T-helper 1 cell treated with Interleukin-12 subunit alpha and Interleukin-12 subunit beta and Interleukin-4 antibody, amounts not matched to agents 30 ng/mL and 1 ng/mL, for 36 hours (primary cell): ENCODE measurements around the gene SLC35F5. TPM values are rescaled to one million over a fixed set of nuclear protein-coding genes. Genes with fewer than 3 reads are reported as not detected.
"Not testable (repeated sequence)": the region's sequence is repeated elsewhere in the genome, so short reads cannot be mapped to it uniquely, and the experiment has no call there.

ENCODE experiments used
- intact Hi-C: fragments of 100-400 bp; cut with micrococcal nuclease; formaldehyde crosslinking; loops from one replicate; pipeline ENCODE4 v1.15.1; 2024
- total RNA-seq: library from RNA; stranded (reverse); gene quantifications from 2 replicates; pipeline ENCODE4 v1.2.3, GENCODE V29; 2022

The SLC35F5 gene
- total RNA-seq, 1 donor from 2014 or later: 20.5 TPM

- intact Hi-C loops: not testable (repeated sequence)
These were observed 58.2 kb downstream of the SLC35F5 start for GRCh38 chr2:113698251-113698650.

GRCh38 chr2:113697516-113697915, 58.9 kb downstream of the SLC35F5 start:
- intact Hi-C loops: no loop called here

GRCh38 chr2:113694438-113694837, 62.0 kb downstream of the SLC35F5 start:
- intact Hi-C loops: loop anchor here (5.0 kb wide), 3 partner anchors 92 to 522 kb away; partner anchors contain the start of gene PSD4

GRCh38 chr2:113692698-113693428, 63.6 kb downstream of the SLC35F5 start:
- intact Hi-C loops: loop anchor here (1.0 to 5.0 kb wide), 4 partner anchors 63 to 521 kb away; partner anchors contain the start of genes PSD4 and SLC35F5

- intact Hi-C loops: loop anchor here (5.0 kb wide), 3 partner anchors 89 to 519 kb away; partner anchors contain the start of gene PSD4
These were observed 65.6 kb downstream of the SLC35F5 start for GRCh38 chr2:113690871-113691270.

- intact Hi-C loops: no loop called here
These were observed 69.9 kb downstream of the SLC35F5 start for GRCh38 chr2:113686537-113686936.

GRCh38 chr2:113685471-113685870, 71.0 kb downstream of the SLC35F5 start:
- intact Hi-C loops: no loop called here

- intact Hi-C loops: no loop called here
These were observed 77.0 kb downstream of the SLC35F5 start for GRCh38 chr2:113679457-113679856.

- intact Hi-C loops: no loop called here
These were observed 79.1 kb downstream of the SLC35F5 start for GRCh38 chr2:113677330-113677729.

- intact Hi-C loops: no loop called here
These were observed 79.7 kb downstream of the SLC35F5 start for GRCh38 chr2:113676623-113677266.

GRCh38 chr2:113675875-113676274, 80.6 kb downstream of the SLC35F5 start:
- intact Hi-C loops: no loop called here

GRCh38 chr2:113672326-113672932, 84.0 kb downstream of the SLC35F5 start:
- intact Hi-C loops: no loop called here

GRCh38 chr2:113669013-113669412, 87.4 kb downstream of the SLC35F5 start:
- intact Hi-C loops: not testable (repeated sequence)

- intact Hi-C loops: not testable (repeated sequence)
These were observed 91.5 kb downstream of the SLC35F5 start for GRCh38 chr2:113664761-113665533.

- intact Hi-C loops: not testable (repeated sequence)
These were observed 93.0 kb downstream of the SLC35F5 start for GRCh38 chr2:113663285-113664060.

Other genes with a start within 250 kb of the SLC35F5 start
- gene RABL2A, start 129.4 kb downstream of the SLC35F5 start, total RNA-seq: 20.9 and 24.0 TPM in 2 replicates
- 686 and 691 TPM in 2 replicates for gene ACTR3, start 133.4 kb upstream of the SLC35F5 start, total RNA-seq